Upper lobe of left lung (tissue), 4 donors: ENCODE measurements around the gene GATA1.

ENCODE experiments used
- CTCF ChIP-seq, 6 experiments: fragments of 450-650 bp in 4 of 6; fragments of 200-600 bp in 2 of 6; sonication (generic) in 2 of 6; IDR thresholded peaks; one replicate each; pipeline ENCODE4 v1.5.1; 2016 to 2019; ENCODE audit warnings: antibody characterized with exemption in 6 of 6
- POLR2A ChIP-seq, 4 donors: fragments of 450-650 bp; IDR thresholded peaks; one replicate each; pipeline ENCODE4 v1.5.1; 2016 to 2017; ENCODE audit warnings: antibody characterized with exemption in 4 of 4, mild to moderate bottlenecking in 2 of 4
- POLR2AphosphoS5 ChIP-seq, 2 donors: sonication (generic); formaldehyde crosslinking; IDR thresholded peaks; one replicate each; pipeline ENCODE4 v1.5.1; 2017; ENCODE audit warnings: antibody characterized with exemption in 2 of 2

- TF ChIP-seq CTCF (IDR thresholded peaks at IDR 0.05) (no peak), POLR2A (IDR thresholded peaks at IDR 0.05) (no peak), POLR2AphosphoS5 (IDR thresholded peaks at IDR 0.05) (no peak)
These were observed 37.7 kb downstream of the GATA1 start for GRCh38 chrX:48824066-48824465.
